IMR-90 (cell line): ENCODE measurements around the gene TRMT11.

ENCODE experiments used
- FOS ChIP-seq: fragments of 150-350 bp; IDR thresholded peaks from 2 replicates; pipeline ENCODE4 v1.6.1; 2016; ENCODE audit warnings: low read depth, low read length
- NFE2L2 ChIP-seq: fragments of 150-350 bp; IDR thresholded peaks from 2 replicates; pipeline ENCODE4 v1.6.1; 2016; ENCODE audit warnings: low read depth, mild to moderate bottlenecking, low read length
- SMC3 ChIP-seq: fragments of 150-350 bp; IDR thresholded peaks from 2 replicates; pipeline ENCODE4 v1.6.1; 2016; ENCODE audit warnings: low read depth, mild to moderate bottlenecking, antibody characterized with exemption, low read length, moderate library complexity
- TF ChIP-seq, protein P1 (sequence below): conservative IDR thresholded peaks from 2 replicates; pipeline ENCODE4 v1.5.1; 2012; ENCODE audit warnings: mild to moderate bottlenecking, low read depth, low read length, improper control_type of control experiment

DNA sequence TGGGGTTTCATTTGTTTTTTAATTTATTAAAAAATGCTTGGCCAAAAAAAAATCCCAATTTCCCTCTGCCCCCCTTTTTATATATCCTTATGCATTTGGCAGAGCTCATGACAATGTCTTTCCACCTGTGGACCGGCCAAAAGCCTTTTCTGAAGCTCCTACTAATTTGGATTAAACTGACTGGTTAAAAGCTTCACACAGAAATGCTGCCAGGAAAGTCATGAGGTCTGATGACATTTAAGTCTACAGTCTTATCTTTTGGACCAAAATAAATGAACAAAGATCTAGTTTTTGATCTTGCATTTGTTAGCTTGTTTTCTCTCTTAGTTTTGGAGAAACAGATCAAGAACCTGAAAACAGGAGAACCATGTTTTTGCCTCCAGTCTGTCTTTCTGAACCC, 66.1 kb downstream of the TRMT11 start:
- TF ChIP-seq, protein P1, sequence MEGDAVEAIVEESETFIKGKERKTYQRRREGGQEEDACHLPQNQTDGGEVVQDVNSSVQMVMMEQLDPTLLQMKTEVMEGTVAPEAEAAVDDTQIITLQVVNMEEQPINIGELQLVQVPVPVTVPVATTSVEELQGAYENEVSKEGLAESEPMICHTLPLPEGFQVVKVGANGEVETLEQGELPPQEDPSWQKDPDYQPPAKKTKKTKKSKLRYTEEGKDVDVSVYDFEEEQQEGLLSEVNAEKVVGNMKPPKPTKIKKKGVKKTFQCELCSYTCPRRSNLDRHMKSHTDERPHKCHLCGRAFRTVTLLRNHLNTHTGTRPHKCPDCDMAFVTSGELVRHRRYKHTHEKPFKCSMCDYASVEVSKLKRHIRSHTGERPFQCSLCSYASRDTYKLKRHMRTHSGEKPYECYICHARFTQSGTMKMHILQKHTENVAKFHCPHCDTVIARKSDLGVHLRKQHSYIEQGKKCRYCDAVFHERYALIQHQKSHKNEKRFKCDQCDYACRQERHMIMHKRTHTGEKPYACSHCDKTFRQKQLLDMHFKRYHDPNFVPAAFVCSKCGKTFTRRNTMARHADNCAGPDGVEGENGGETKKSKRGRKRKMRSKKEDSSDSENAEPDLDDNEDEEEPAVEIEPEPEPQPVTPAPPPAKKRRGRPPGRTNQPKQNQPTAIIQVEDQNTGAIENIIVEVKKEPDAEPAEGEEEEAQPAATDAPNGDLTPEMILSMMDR = no peak
- TF ChIP-seq FOS = no peak
- no peak for TF ChIP-seq NFE2L2
- no peak for TF ChIP-seq SMC3
